Neural progenitor cell (in vitro differentiated cells): ENCODE measurements around the gene NDEL1.

Experiments used
- EZH2 ChIP-seq: fragments of 200-600 bp; sonication (generic); IDR thresholded peaks from 2 replicates; pipeline ENCODE4 v1.6.1; 2017; ENCODE audit warnings: antibody characterized with exemption, mild to moderate bottlenecking, moderate library complexity
- EZH2phosphoT487 ChIP-seq: fragments of 200-600 bp; sonication (generic); IDR thresholded peaks from 2 replicates; pipeline ENCODE4 v1.6.1; 2017; ENCODE audit warnings: antibody characterized with exemption
- TF ChIP-seq, protein P1 (sequence below): fragments of 200-600 bp; sonication (generic); IDR thresholded peaks from 2 replicates; pipeline ENCODE4 v1.5.1; 2017; ENCODE audit warnings: antibody characterized with exemption, mild to moderate bottlenecking

GRCh38 chr17:8408371-8408770, 27.3 kb upstream of the NDEL1 start:
- TF ChIP-seq, protein P1, sequence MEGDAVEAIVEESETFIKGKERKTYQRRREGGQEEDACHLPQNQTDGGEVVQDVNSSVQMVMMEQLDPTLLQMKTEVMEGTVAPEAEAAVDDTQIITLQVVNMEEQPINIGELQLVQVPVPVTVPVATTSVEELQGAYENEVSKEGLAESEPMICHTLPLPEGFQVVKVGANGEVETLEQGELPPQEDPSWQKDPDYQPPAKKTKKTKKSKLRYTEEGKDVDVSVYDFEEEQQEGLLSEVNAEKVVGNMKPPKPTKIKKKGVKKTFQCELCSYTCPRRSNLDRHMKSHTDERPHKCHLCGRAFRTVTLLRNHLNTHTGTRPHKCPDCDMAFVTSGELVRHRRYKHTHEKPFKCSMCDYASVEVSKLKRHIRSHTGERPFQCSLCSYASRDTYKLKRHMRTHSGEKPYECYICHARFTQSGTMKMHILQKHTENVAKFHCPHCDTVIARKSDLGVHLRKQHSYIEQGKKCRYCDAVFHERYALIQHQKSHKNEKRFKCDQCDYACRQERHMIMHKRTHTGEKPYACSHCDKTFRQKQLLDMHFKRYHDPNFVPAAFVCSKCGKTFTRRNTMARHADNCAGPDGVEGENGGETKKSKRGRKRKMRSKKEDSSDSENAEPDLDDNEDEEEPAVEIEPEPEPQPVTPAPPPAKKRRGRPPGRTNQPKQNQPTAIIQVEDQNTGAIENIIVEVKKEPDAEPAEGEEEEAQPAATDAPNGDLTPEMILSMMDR: no peak
- no peak for TF ChIP-seq EZH2
- no peak for TF ChIP-seq EZH2phosphoT487
